ENCODE measurements around the gene ZBTB48.
"Not testable (repeated sequence)": the region's sequence is repeated elsewhere in the genome, so short reads cannot be mapped to it uniquely, and the experiment has no call there.

Gene ZBTB48

GRCh38 chr1:6579374-6580118, at the start of gene ZBTB48:
TSS of gene ZBTB48 (plus strand) at chr1:6579994. CDS start at chr1:6580610, 616 bp downstream.
- DNase-seq, result peak; percentile 99

DNA sequence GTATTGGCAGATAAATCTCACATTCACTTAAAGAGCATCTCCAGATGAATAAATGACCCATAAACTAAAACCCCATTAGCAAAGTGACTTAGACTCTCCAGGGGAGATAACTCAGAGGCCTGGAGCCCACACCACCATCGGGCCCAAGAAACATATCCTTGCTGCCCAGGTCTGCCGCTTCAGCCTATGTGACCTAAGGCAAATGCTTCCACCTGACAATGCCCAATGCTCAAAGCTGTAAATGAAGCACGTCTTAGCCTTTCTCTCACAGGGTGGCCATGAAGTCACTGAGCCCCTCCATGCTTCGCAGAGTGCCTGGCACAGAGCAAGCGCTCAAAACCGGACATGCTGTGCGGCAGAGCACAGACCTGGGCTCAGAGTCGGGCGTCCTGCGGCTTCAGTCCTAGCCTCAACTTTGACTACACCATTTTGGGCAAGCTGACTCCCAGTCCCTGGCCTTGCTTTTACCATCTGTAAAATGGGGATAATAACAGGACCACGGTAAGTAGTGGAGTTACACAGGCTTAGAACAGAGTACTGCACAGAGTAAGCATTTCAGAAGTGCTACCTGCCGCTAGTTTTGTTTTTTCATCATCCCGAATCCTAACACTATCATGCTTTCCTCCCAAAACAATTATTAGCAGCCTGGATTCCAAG, 49.2 kb upstream of the ZBTB48 start:
- no peak for DNase-seq

- no peak for DNase-seq
Measured at GRCh38 chr1:6531996-6532395, 47.8 kb upstream of the ZBTB48 start.

GRCh38 chr1:6534248-6534822, 45.5 kb upstream of the ZBTB48 start:
- no peak for DNase-seq

DNA sequence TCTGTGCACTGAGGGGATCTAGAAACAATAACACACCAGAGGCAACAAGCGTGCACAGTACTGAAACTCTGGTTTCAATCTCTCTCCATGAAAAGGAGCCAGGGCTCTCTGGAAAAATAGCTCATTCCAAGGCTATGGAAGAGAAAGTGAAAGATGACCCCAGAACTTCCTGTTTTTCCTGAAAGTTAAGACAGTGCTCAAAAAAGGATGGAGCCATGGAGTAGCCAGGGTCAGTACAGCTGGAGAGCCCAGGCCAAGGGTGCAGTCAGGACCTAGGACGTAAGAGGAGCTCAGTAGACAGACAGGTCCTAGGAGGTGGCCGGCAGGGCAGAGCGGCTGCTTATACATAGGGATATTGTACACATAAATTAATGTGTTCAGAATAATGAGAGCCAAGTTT, 44.6 kb upstream of the ZBTB48 start:
- no peak for DNase-seq

DNA sequence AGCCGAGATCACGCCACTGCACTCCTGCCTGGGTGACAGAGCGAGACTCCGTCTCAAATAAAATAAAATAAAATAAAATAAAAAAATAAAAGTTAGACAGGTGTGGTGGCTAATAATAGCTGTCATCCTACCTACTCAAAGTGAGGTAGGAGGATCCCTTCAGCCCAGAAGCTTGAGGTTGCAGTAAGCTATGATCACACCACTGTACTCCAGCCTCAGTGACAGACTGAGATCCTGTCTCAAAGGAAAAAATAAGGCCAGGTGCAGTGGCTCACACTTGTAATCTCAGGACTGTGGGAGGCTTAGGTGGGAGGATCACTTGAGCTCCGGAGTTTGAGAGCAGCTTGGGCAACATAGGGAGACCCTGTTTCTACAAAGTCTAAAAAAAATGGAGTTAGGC, 43.5 kb upstream of the ZBTB48 start:
- DNase-seq, result no peak

DNA sequence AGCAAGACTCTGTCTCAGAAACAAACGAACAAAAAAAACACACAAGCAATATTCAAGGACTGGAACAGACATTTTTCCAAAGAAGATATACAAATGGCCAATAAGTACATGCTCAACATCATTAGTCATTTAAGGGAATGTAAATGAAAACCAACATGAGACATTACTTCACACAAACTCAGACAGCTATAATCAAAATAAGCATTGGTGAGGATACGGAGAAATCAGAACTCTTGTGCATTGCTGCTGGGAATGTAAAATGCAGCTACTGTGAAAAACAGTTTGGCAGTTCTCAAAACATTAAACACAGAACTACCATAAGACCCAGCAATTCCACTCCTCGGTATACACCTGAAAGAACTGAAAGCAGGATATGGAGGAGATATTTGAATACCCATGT, 40.8 kb upstream of the ZBTB48 start:
- no peak for DNase-seq

DNA sequence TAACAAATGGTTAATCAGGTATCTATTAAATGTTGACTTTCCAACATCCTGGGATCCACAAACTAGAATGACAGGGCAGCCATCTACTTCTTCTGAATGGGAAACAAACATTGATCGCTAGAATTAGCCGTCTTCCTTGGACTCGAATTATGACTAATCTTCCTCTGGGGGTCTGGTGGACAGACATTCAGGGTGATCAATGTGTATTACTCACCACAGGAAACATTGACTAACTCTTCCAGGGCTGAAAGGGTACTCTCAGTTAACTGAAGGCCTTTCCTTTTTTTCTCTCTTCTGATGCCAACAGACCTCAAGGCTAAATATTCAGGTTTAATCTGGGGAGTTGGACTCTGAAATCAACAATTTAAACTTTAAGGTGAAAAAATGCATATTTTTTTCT, 35.0 kb upstream of the ZBTB48 start:
- no peak for DNase-seq

GRCh38 chr1:6545276-6546112, 34.3 kb upstream of the ZBTB48 start:
- no peak for DNase-seq

DNA sequence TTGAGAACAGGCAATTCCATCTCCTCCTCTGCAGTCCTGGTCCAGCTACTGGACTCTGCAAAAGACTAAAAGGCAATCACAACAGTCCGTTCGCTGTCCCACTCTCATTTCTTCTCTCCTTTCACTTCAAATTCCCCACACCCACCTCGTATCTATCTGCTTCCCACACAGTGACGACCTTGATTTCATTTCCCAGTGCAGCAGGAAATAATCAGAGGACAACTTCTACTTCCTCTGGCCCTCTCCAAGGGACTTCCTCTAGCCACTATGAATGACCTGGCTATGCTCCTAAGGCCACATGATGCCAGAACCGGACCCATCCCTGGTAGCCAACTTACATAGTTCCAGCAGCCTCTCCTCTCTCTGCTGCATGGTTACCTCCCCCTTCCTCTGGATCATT, 33.5 kb upstream of the ZBTB48 start:
- DNase-seq, result no peak

- no peak for DNase-seq
Measured at GRCh38 chr1:6547301-6547700, 32.5 kb upstream of the ZBTB48 start.

GRCh38 chr1:6554031-6554906, 25.5 kb upstream of the ZBTB48 start, which contains the start of gene NOL9:
TSS of gene NOL9 (minus strand) at chr1:6554513. CDS start at chr1:6554502, 11 bp downstream.
- DNase-seq, result peak; percentile 95

DNA sequence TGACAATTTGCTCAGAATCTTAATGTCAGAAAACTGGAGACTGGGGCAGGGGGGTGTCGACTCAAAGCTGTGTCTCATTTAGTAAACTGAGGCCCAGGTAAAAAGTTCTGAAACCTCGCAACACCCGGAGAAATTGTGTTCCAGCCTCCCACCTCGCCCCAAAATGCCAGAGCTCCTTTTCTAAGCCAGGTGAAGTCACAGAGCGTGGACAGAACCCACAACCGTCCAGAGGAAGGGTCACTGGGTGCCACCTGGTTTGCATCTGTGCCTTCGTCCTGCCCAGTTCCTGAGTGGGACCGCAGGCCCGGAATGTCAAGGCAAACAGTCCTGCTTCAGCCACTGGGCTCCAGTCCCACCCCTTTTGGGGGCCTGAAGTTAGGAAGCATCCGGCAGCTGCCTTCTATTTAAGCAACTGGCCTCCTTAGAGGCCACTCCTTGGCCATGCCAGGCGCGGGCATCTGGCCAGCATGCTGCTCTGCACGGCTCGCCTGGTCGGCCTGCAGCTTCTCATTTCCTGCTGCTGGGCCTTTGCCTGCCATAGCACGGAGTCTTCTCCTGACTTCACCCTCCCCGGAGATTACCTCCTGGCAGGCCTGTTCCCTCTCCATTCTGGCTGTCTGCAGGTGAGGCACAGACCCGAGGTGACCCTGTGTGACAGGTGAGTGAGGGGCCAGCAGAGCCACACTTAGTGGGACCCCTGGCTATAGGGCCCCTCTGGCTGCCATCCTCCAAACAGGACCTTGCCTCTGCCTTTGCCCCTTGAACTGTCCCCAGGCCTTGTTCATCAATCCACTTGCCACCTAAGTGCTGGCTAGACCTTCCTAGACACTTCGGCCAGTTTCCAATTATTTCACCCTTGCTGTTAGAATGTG, 24.7 kb upstream of the ZBTB48 start, which contains the start of gene TAS1R1:
TSS of gene TAS1R1 (plus strand) at position 401 of the 872 bp plus-strand sequence. CDS start at position 468, 67 bp downstream.
- DNase-seq, result no peak

DNA sequence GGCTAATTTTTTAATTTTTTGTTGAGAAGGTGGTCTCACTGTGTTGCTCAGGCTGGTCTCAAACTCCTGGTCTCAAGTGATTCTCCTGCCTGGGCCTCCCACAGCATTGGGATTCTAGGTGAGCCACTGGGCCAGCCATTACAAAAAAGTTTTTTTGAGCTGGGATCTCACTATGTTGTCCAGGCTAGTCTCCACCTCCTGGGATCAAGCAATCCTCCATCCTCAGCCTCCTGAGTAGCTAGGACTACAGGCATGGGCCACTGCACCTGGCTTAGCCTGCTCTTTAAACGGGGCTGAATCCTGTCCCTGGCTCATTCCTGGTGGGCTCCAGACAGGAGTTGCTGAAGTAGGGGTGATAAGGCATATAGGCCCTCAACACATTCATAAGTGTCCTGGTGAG, 22.2 kb upstream of the ZBTB48 start:
- no peak for DNase-seq

GRCh38 chr1:6559161-6559560, 20.6 kb upstream of the ZBTB48 start:
- not testable (repeated sequence) for DNase-seq

- no peak for DNase-seq
Measured at GRCh38 chr1:6560267-6560666, 19.5 kb upstream of the ZBTB48 start.

GRCh38 chr1:6569033-6569432, 10.8 kb upstream of the ZBTB48 start:
- no peak for DNase-seq

DNA sequence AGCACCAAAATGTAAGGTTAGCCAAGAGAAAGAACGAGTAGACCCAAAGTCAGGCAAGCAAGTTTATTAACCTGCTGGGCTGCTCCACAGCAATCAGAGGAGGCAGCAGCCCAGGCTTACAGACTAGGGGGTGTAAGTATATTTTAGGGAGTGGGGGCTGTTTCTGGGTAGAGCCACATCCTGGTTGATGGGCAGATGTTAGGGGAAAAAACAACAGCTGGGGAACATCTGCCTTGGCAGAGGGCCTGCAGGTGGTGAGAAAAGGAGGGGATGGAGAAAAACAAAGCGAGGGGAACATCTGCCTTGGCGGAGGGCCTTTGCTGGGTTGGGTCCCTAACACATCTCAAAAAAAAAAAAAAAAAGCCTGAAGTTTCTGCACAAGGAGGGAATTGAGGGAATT, 9.7 kb upstream of the ZBTB48 start:
- no peak for DNase-seq

DNA sequence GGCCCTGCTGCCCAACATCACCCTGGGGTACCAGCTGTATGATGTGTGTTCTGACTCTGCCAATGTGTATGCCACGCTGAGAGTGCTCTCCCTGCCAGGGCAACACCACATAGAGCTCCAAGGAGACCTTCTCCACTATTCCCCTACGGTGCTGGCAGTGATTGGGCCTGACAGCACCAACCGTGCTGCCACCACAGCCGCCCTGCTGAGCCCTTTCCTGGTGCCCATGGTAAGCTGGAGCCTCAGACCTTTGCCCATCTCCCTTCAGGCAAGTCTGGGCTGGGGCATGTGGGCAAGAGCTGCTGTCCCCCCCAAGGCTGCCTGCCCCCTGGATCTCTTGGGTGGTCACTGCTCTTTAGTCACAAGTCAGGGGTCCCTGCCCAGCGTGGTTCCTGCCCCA, 8.8 kb upstream of the ZBTB48 start:
- no peak for DNase-seq

DNA sequence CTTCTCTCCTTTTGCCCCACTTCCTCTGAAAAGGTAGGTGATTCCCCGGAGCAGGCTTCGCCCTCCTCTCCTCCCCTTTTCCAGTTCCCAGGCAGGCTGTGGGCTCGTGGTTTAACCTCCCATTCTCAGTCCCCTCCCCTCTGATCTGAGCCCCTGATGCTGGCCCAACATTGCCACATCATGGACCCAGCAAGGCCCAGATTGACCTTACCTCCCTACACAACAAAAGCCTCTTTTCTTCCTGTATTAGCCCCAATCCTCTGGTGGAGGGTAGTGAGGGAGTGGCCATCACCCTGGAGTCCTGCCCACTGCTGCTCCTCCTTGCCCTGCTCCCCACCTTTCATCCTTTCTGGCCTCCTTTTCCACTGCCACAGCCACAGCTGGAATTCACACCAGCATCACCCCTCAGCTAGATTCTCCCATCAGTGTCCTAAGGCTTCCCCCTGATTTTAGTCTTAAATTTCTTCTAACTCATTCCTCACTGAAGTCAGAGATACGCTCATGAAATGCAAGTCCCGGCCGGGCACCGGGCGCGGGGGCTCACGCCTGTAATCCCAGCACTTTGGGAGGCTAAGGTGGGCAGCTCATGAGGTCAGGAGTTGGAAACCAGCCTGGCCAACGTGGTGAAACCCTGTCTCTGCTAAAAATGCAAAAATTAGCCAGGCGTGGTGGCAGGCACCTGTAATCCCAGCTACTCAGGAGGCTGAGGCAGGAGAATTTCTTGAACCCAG, 7.0 kb upstream of the ZBTB48 start:
- DNase-seq, result no peak

Measured in NCI-H345 (cell line).